WI38 (cell line): Measurements from ENCODE around the gene PYGO1.

Experiments used
- H3K4me3 ChIP-seq: 2 replicates; pipeline ENCODE4 v1.5.1; 2011; ENCODE audit warnings: low read depth, mild to moderate bottlenecking, control low read depth, low read length
- TF ChIP-seq, protein P1 (sequence below): IDR thresholded peaks from 2 replicates; pipeline ENCODE4 v1.5.1; 2012; ENCODE audit warnings: low read depth, mild to moderate bottlenecking, control low read depth, low read length

The PYGO1 gene

DNA sequence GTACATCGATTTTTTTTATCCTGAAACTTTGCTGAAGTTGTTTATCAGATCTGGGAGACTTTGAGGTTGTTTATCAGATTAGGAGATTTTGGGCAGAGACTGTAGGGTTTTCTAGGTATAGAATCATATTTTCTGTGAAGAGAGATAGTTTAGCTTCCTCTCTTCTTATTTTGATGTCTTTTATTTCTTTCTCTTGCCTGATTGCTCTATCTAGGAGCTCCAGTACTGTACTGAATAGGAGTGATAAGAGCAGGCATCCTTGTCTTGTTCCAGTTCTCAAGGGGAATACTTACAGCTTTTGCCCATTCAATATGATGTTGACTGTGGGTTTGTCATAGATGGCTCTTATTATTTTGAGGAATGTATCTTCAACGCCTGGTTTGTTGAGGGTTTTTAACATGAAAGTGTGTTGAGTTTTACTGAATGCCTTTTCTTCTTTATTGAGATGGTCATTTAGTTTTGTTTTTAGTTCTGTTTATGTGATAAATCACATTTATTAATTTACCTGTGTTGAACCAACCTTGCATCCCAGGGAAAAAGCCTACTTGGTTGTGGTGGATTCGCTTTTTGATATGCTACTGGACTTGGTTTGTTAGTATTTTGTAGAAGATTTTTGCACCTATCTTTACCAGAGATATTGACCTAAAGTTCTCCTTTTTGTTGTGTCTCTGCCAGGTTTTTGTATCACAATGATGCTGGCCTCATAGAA, 65.2 kb downstream of the PYGO1 start:
- no peak overlapping the region for H3K4me3 ChIP-seq
- TF ChIP-seq, protein P1, sequence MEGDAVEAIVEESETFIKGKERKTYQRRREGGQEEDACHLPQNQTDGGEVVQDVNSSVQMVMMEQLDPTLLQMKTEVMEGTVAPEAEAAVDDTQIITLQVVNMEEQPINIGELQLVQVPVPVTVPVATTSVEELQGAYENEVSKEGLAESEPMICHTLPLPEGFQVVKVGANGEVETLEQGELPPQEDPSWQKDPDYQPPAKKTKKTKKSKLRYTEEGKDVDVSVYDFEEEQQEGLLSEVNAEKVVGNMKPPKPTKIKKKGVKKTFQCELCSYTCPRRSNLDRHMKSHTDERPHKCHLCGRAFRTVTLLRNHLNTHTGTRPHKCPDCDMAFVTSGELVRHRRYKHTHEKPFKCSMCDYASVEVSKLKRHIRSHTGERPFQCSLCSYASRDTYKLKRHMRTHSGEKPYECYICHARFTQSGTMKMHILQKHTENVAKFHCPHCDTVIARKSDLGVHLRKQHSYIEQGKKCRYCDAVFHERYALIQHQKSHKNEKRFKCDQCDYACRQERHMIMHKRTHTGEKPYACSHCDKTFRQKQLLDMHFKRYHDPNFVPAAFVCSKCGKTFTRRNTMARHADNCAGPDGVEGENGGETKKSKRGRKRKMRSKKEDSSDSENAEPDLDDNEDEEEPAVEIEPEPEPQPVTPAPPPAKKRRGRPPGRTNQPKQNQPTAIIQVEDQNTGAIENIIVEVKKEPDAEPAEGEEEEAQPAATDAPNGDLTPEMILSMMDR, result no peak

DNA sequence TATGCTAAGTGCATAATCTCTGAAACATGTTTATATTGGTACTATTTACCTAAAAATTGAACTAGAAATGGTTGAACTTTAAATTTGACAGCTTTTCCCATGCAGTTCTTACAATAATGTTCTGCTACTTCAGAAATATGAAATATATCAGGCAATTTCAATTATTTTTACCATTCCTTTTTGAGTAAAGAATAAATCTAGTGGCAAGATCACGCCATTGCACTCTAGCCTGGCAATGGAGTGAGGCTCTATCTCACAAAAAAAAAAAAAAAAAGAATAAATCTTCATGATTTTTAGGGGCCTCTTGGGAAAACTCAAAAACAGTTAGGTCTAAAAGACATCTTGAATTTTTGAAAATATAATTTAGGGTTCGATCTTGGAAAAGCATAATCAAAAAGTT, 69.5 kb downstream of the PYGO1 start:
- TF ChIP-seq, protein P1, result no peak; the same call in 1 of the 2 replicates
- H3K4me3 ChIP-seq, result no peak overlapping the region

DNA sequence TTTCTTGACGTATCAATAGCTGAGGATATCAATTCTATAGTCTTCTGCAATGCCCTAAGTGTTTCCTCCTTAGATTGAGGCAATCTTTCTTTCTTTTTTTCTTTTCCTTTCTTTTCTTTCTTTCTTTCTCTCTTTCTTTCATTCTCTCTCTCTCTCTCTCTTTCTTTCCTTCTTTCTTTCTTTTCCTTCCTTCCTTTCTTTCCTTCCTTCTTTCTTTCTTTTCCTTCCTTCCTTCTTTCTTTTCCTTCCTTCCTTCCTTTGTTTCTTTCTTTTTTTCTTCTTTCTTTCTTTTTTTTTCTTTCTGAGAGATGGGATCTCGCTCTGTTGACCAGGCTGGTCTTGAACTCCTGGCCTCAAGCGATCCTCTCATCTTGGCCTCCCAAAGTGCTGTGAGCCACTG, 70.1 kb downstream of the PYGO1 start:
- H3K4me3 ChIP-seq, result no peak overlapping the region
- TF ChIP-seq, protein P1, result no peak

DNA sequence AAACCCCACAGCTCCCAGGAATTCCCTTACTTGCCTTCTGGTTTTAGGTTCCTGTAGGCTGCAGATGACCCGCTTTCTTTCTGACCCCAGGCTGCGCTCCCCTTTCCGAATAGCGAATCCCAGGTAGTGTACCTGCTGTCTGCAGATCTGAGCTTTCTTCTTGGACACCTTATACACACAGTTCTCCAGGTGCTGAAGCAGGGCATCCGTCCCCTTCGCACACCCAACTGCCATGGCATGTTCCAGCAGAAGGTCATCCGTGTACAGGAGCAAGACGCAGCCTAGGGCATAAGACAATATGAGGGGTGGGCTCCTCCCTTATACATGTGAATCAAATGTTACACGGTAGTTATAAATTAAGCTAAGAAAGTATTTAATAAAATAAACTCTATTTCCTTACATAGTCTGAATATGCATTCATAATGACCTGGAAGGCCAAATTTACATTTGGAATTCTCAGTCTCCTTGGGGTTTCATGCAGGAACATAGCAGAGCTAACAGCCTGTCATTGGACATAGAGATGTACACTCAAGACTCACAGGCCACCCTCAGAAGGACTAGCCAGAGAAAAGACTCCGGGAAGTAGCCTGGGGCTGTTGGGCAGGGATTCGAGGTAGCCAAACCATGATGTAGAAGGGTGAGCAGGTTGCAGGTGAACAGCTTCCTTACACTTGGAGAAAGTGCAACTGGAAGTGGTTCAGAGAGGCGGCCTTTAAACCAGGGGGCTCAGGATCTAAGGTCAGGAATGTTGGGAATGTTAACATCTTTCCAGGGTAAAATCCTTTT, 72.0 kb downstream of the PYGO1 start:
- TF ChIP-seq, protein P1, result no peak
- H3K4me3 ChIP-seq, result no peak overlapping the region

DNA sequence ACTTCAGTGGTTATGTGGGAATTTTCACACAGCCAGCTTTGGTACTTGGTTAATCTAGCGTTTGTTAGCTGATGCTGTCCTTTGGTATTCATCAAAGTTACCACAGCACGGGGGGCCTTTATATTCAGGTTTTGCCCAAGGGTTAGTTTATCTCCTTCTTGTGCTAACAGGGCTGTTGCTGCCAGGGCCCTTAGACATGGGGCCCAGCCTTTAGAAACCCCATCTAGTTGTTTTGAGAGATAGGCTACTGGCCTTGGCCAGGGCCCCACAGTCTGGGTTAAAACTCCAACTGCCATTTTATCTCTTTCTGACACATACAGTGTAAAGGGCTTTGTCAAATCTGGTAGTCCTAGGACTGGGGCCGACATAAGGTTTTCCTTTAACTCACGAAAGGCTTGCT, 72.7 kb downstream of the PYGO1 start:
- no peak overlapping the region for H3K4me3 ChIP-seq
- TF ChIP-seq, protein P1, result no peak

DNA sequence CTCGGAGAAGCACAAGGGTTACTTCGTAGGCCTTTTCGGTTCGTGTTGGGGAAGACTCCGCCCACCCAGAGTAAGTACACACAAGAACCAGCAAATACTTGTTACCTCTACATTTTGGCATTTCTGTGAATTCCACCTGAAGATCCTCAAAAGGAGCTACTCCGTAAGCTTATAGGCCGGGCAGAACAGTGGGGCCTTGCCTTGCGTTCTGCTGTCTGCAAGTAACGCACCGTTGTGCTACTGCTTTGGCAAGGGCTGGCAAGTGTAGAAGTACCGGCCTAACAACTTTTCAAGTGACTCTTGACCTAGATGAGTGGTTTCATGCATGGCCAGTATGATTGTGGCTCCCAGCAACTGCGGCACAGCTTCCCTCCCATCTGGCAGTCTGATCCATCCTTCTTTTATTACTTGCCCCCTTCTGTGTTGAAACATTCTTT, 73.7 kb downstream of the PYGO1 start:
- TF ChIP-seq, protein P1, result no peak
- no peak overlapping the region for H3K4me3 ChIP-seq
